H9 (cell line): ENCODE measurements around the gene IGSF10. TPM values are rescaled to one million over a fixed set of nuclear protein-coding genes. Genes with fewer than 3 reads are reported as not detected.

Experiments used
- DNase-seq: peaks from one replicate; pipeline ENCODE4 v3.0.0-alpha.2; 2017
- H2AFZ ChIP-seq: one replicate; pipeline ENCODE4 v1.6.1; 2013; ENCODE audit warnings: mild to moderate bottlenecking, low read length, control low read depth, moderate library complexity
- H2AK5ac ChIP-seq: 2 replicates; pipeline ENCODE4 v1.6.1; 2013; ENCODE audit warnings: low read length, control low read depth, mixed read lengths; ENCODE audit not compliant: insufficient read length
- H2BK120ac ChIP-seq: one replicate; pipeline ENCODE4 v1.6.1; 2013; ENCODE audit warnings: low read depth, mild to moderate bottlenecking, low read length, control low read depth, inconsistent platforms; ENCODE audit not compliant: poor library complexity, severe bottlenecking
- H2BK12ac ChIP-seq: 2 replicates; pipeline ENCODE4 v1.6.1; 2013; ENCODE audit warnings: low read length, control low read depth, mixed read lengths, low read depth; ENCODE audit not compliant: insufficient read length
- H2BK15ac ChIP-seq: 2 replicates; pipeline ENCODE4 v1.6.1; 2013; ENCODE audit warnings: low read depth, low read length, control low read depth
- H2BK20ac ChIP-seq: one replicate; pipeline ENCODE4 v1.6.1; 2013; ENCODE audit warnings: low read depth, mild to moderate bottlenecking, low read length, control low read depth, inconsistent platforms; ENCODE audit not compliant: poor library complexity, severe bottlenecking
- H2BK5ac ChIP-seq: 2 replicates; pipeline ENCODE4 v1.6.1; 2013; ENCODE audit warnings: low read length, control low read depth, mixed read lengths; ENCODE audit not compliant: insufficient read length
- H3K14ac ChIP-seq: 2 replicates; pipeline ENCODE4 v1.6.1; 2013; ENCODE audit warnings: low read length, control low read depth; ENCODE audit not compliant: insufficient read depth
- H3K18ac ChIP-seq: 2 replicates; pipeline ENCODE4 v1.6.1; 2013; ENCODE audit warnings: low read depth, mild to moderate bottlenecking, mixed read lengths, low read length, control low read depth; ENCODE audit not compliant: insufficient read length
- H3K23ac ChIP-seq: 2 replicates; pipeline ENCODE4 v1.6.1; 2013; ENCODE audit warnings: low read length, control low read depth, mixed read lengths, low read depth; ENCODE audit not compliant: insufficient read length
- H3K23me2 ChIP-seq: 2 replicates; pipeline ENCODE4 v1.6.1; 2013; ENCODE audit warnings: low read depth, mild to moderate bottlenecking, mixed read lengths, low read length, control low read depth; ENCODE audit not compliant: insufficient read length, poor library complexity, severe bottlenecking
- H3K27ac ChIP-seq: 2 replicates; pipeline ENCODE4 v1.5.1; 2013; ENCODE audit warnings: low read length, control low read depth, mixed read lengths, low read depth; ENCODE audit not compliant: insufficient read length
- H3K27me3 ChIP-seq: 2 replicates; pipeline ENCODE4 v1.6.1; 2013; ENCODE audit warnings: low read length, control low read depth, inconsistent platforms; ENCODE audit not compliant: insufficient read depth
- H3K4ac ChIP-seq: 2 replicates; pipeline ENCODE4 v1.6.1; 2013; ENCODE audit warnings: low read depth, mild to moderate bottlenecking, control low read depth, inconsistent platforms, low read length, moderate library complexity
- H3K4me1 ChIP-seq: 2 replicates; pipeline ENCODE4 v1.6.1; 2013; ENCODE audit warnings: low read length, control low read depth, inconsistent platforms; ENCODE audit not compliant: insufficient read depth
- H3K4me2 ChIP-seq: 2 replicates; pipeline ENCODE4 v1.6.1; 2013; ENCODE audit warnings: low read length, control low read depth, mixed read lengths; ENCODE audit not compliant: insufficient read length, insufficient read depth
- H3K56ac ChIP-seq: 2 replicates; pipeline ENCODE4 v1.6.1; 2013; ENCODE audit warnings: low read depth, mild to moderate bottlenecking, mixed read lengths, low read length, control low read depth; ENCODE audit not compliant: insufficient read length
- H3K79me1 ChIP-seq: 2 replicates; pipeline ENCODE4 v1.6.1; 2013; ENCODE audit warnings: low read depth, mild to moderate bottlenecking, moderate library complexity, low read length, control low read depth, inconsistent platforms; ENCODE audit not compliant: insufficient read depth, poor library complexity, severe bottlenecking
- H3K79me2 ChIP-seq: 2 replicates; pipeline ENCODE4 v1.6.1; 2013; ENCODE audit warnings: low read length, control low read depth, inconsistent platforms; ENCODE audit not compliant: insufficient read depth
- H3K9ac ChIP-seq: 2 replicates; pipeline ENCODE4 v1.6.1; 2013; ENCODE audit warnings: low read length, control low read depth, mixed read lengths; ENCODE audit not compliant: insufficient read length; ENCODE audit errors: extremely low read depth
- H3K9me3 ChIP-seq: one replicate; pipeline ENCODE4 v1.6.1; 2013; ENCODE audit warnings: low read depth, low read length, inconsistent platforms; ENCODE audit not compliant: control insufficient read depth
- H3T11ph ChIP-seq: one replicate; pipeline ENCODE4 v1.6.1; 2013; ENCODE audit warnings: mild to moderate bottlenecking, low read length, control low read depth, inconsistent platforms
- H4K20me1 ChIP-seq: one replicate; pipeline ENCODE4 v1.6.1; 2013; ENCODE audit not compliant: control insufficient read depth, insufficient read length, insufficient read depth
- H4K5ac ChIP-seq: 2 replicates; pipeline ENCODE4 v1.6.1; 2013; ENCODE audit warnings: low read depth, mild to moderate bottlenecking, mixed read lengths, low read length, control low read depth; ENCODE audit not compliant: insufficient read length
- H4K8ac ChIP-seq: replicated peaks from 2 replicates; pipeline ENCODE4 v1.6.1; 2013; ENCODE audit warnings: low read length, control low read depth, mixed read lengths, low read depth; ENCODE audit not compliant: insufficient read length
- H4K91ac ChIP-seq: 2 replicates; pipeline ENCODE4 v1.6.1; 2013; ENCODE audit warnings: low read depth, mild to moderate bottlenecking, moderate library complexity, mixed read lengths, low read length, control low read depth; ENCODE audit not compliant: insufficient read length
- H3K27ac Mint-ChIP-seq, 3 experiments: 2 replicates in 2 of 3; 3 replicates in 1 of 3; pipeline ENCODE4 v1.8.0; 2020 to 2021; ENCODE audit warnings: mixed read lengths in 3 of 3, mild to moderate bottlenecking in 1 of 3, moderate library complexity in 1 of 3
- H3K27me3 Mint-ChIP-seq: 2 replicates; pipeline ENCODE4 v1.8.0; 2021; ENCODE audit warnings: low read depth, mild to moderate bottlenecking, moderate library complexity, mixed read lengths
- H3K36me3 Mint-ChIP-seq, 3 experiments: 2 replicates in 2 of 3; 3 replicates in 1 of 3; pipeline ENCODE4 v1.8.0; 2020 to 2021; ENCODE audit warnings: low read depth in 3 of 3, mixed read lengths in 3 of 3; ENCODE audit not compliant: insufficient read depth in 1 of 3
- H3K4me1 Mint-ChIP-seq, 2 experiments: 2 replicates each; pipeline ENCODE4 v1.8.0; 2020; ENCODE audit warnings: mixed read lengths in 2 of 2
- H3K4me3 Mint-ChIP-seq, 2 experiments: 2 replicates in 1 of 2; 3 replicates in 1 of 2; pipeline ENCODE4 v1.8.0; 2020 to 2021; ENCODE audit warnings: mild to moderate bottlenecking in 2 of 2, mixed read lengths in 2 of 2, moderate library complexity in 1 of 2
- H3K9me3 Mint-ChIP-seq, 2 experiments: 2 replicates in 1 of 2; 3 replicates in 1 of 2; pipeline ENCODE4 v1.8.0; 2020; ENCODE audit warnings: mild to moderate bottlenecking in 2 of 2, mixed read lengths in 2 of 2, moderate library complexity in 1 of 2
- CTCF ChIP-seq: fragments of 200-600 bp; sonication (generic); conservative IDR thresholded peaks from 3 replicates; pipeline ENCODE4 v1.8.0; 2021; ENCODE audit warnings: antibody characterized with exemption, mild to moderate bottlenecking
- WGBS: extraction: QIAGEN DNeasy Blood & Tissue Kit; methylation state at CpG from one replicate; pipeline ENCODE4 v1.1.7; 2013; ENCODE audit warnings: missing lambda C conversion rate, low lambda C conversion rate, mixed read lengths; ENCODE audit not compliant: insufficient read length; ENCODE audit errors: extremely low coverage; 5-methylcytosine and 5-hydroxymethylcytosine counted together
- total RNA-seq: library from RNA; stranded (reverse); gene quantifications from 2 replicates; pipeline ENCODE4 v1.2.1, GENCODE V29; 2021

The IGSF10 gene
- total RNA-seq, 1 experiment from 2014 or later = 0.20 TPM

GRCh38 chr3:151501171-151501922 lies 40.5 kb upstream of the IGSF10 start:
- Histone ChIP-seq H2BK120ac (no peak overlapping the region), H3K27ac (no peak overlapping the region), H3T11ph (no peak overlapping the region), H3K23me2 (no peaks in the 10 kb centered on the region), H4K91ac (no peak overlapping the region), H4K5ac (no peak overlapping the region), H4K20me1 (no peaks in the 10 kb centered on the region), H2BK5ac (no peak overlapping the region), H3K79me1 (no peaks in the 10 kb centered on the region), H2AK5ac (no peak overlapping the region), H3K56ac (no peak overlapping the region), H3K23ac (no peak overlapping the region), H3K9me3 (no peaks in the 10 kb centered on the region), H3K4me1 (no peaks in the 10 kb centered on the region; the same call in 1 of the 2 replicates), H3K14ac (no peak overlapping the region), H4K8ac (no peak overlapping the region), H3K18ac (no peak overlapping the region), H2BK20ac (peak overlapping the region; percentile 83), H3K4me2 (no peak overlapping the region), H3K79me2 (no peaks in the 10 kb centered on the region), H3K9ac (no peak overlapping the region), H3K27me3 (no peaks in the 10 kb centered on the region), H2AFZ (no peak overlapping the region), H3K4ac (no peak overlapping the region), H2BK15ac (no peak overlapping the region), H2BK12ac (no peak overlapping the region)
- peaks cover 30 to 33% of the 10 kb centered on the region in 2 experiments for H3K4me1 Mint-ChIP-seq
- no CpG with 5 or more reads among the region's 5 CpGs for WGBS
- H3K27ac Mint-ChIP-seq = peak overlapping the region in 1 of 3 experiments; percentile 44; a peak in 1 of 7 replicates
- H3K4me3 Mint-ChIP-seq = no peak overlapping the region
- H3K36me3 Mint-ChIP-seq = no peaks in the 10 kb centered on the region
- peaks cover 0 to 3% of the 10 kb centered on the region in 2 experiments; a peak in 2 of 5 replicates for H3K9me3 Mint-ChIP-seq
- no peaks in the 10 kb centered on the region for H3K27me3 Mint-ChIP-seq
- DNase-seq = no peak
- no peak for TF ChIP-seq CTCF
